Heart left ventricle (tissue), 13 donors: Measurements from ENCODE around the gene CYP1A1.

Experiments used
- POLR2A ChIP-seq, 2 donors: fragments of 450-650 bp; IDR thresholded peaks; one replicate each; pipeline ENCODE4 v1.6.1; 2017; ENCODE audit warnings: antibody characterized with exemption in 2 of 2, mild to moderate bottlenecking in 2 of 2, moderate library complexity in 2 of 2
- TF ChIP-seq, protein P1 (sequence below), 12 donors: fragments of 200-600 bp; sonication (generic) in 4 of 12; IDR thresholded peaks; one replicate each; pipeline versions ENCODE4 v1.5.0 to v1.8.0; 2018 to 2022; ENCODE audit warnings: antibody characterized with exemption in 12 of 12, mild to moderate bottlenecking in 5 of 12
- donor health status: ischemic (EF 13 %, LVEDD 7.1; RV severe dilation, severe dysfunction).
- donor health status: DM: no; HTN: yes; CAD: no.
- donor health status: DM: no; HTN: no; CAD: no.
- donor health status: ischemic (EF 25% LVEDD 6.9; RV normal size, moderate dysfunction).
- donor health status: ischemic (EF 25% LVEDD 5.7; RV mildly dilated, moderate dysfunction).
- donor health status: ischemic (EF 35%, LVEDD 5.7; RV mildly dilated, moderate dysfunction).
- donor health status: nonischemic (EF 11% LVEDD 7.7; RV severe dilation, severe dysfunction).
- donor health status: DM: yes; HTN: yes; CAD: no.
- donor health status: PGD.
- donor health status: ischemic (EF 29% LVEDD 5.4; RV normal size, mild dysfunction).
- donor health status: nonischemic (EF 23%, LVEDD 6.1; RV moderate dilation, normal function).

DNA sequence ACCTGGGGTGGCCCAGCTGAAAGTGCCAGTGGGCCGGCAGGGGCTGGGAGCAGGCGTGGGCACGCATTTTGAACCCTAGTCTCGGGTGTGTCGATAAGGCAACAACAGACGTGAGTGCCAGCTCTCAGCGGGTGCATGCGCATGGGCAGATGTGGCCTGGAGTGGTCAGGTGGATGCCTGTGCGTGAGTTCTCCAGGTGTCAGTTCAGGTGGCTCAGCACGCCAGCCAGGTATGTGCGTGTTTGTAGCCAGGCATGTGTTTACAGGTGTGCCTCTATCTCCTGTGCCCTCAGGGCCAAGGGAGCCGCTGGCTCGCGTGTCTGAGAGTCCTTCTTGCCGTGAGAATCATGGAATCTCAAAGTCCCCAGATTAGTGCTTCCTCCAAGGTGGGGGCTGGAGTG, 38.1 kb upstream of the CYP1A1 start:
- TF ChIP-seq, protein P1, sequence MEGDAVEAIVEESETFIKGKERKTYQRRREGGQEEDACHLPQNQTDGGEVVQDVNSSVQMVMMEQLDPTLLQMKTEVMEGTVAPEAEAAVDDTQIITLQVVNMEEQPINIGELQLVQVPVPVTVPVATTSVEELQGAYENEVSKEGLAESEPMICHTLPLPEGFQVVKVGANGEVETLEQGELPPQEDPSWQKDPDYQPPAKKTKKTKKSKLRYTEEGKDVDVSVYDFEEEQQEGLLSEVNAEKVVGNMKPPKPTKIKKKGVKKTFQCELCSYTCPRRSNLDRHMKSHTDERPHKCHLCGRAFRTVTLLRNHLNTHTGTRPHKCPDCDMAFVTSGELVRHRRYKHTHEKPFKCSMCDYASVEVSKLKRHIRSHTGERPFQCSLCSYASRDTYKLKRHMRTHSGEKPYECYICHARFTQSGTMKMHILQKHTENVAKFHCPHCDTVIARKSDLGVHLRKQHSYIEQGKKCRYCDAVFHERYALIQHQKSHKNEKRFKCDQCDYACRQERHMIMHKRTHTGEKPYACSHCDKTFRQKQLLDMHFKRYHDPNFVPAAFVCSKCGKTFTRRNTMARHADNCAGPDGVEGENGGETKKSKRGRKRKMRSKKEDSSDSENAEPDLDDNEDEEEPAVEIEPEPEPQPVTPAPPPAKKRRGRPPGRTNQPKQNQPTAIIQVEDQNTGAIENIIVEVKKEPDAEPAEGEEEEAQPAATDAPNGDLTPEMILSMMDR (IDR thresholded peaks at IDR 0.05) = no peak
- TF ChIP-seq POLR2A (IDR thresholded peaks at IDR 0.05) = no peak
